ENCODE data around the gene DAPP1. TPM values are rescaled to one million over a fixed set of nuclear protein-coding genes. Genes with fewer than 3 reads are reported as not detected.

DAPP1 gene
- total and polyA plus RNA-seq, 10 of the 15 experiments (the other 5 are each of a cell fraction or from before 2014, with no cell fraction given): 46.5 to 147 (median 74.2) TPM

DNA sequence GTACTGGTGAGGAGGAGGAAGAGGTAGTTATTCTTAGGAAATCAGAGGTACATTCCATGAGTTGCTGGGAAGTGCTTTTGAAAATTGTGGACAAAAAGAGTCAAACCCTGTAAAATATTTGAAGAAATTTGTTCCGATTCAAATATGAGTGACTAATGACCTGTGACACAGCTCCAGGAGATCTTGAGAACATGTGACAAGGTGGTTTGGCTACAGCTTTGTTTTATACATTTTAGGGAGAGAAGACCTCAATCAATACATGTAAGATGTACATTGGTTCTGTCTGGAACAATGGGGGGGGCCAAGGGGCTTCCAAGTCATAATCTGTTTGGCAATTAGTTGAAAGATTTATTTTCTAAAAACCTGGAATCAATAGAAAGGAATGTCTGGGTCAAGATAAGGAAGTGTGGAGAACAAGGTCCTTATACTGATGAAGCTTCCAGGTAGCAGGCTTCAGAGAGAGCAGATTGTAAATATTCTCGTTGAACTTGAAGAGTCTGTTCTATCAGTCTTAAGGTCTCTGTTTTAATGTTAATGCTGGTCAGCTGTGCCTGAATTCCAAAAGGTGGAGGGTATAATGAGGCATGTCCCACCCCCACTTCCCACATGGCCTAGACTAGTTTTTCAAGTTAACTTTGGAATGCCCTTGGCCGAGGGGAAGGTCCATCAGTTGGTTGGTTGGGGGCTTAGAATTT is 15.5 kb upstream of the DAPP1 start:
- TF ChIP-seq JUNB (IDR thresholded peaks at IDR 0.05): no peak
- TF ChIP-seq, protein P1, sequence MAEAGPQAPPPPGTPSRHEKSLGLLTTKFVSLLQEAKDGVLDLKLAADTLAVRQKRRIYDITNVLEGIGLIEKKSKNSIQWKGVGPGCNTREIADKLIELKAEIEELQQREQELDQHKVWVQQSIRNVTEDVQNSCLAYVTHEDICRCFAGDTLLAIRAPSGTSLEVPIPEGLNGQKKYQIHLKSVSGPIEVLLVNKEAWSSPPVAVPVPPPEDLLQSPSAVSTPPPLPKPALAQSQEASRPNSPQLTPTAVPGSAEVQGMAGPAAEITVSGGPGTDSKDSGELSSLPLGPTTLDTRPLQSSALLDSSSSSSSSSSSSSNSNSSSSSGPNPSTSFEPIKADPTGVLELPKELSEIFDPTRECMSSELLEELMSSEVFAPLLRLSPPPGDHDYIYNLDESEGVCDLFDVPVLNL (IDR thresholded peaks at IDR 0.05; ENCODE audit: low read depth, low read length): no peak
- no peak for TF ChIP-seq ZBED1 (IDR thresholded peaks at IDR 0.05; ENCODE audit: borderline replicate concordance)
- TF ChIP-seq, protein P2, sequence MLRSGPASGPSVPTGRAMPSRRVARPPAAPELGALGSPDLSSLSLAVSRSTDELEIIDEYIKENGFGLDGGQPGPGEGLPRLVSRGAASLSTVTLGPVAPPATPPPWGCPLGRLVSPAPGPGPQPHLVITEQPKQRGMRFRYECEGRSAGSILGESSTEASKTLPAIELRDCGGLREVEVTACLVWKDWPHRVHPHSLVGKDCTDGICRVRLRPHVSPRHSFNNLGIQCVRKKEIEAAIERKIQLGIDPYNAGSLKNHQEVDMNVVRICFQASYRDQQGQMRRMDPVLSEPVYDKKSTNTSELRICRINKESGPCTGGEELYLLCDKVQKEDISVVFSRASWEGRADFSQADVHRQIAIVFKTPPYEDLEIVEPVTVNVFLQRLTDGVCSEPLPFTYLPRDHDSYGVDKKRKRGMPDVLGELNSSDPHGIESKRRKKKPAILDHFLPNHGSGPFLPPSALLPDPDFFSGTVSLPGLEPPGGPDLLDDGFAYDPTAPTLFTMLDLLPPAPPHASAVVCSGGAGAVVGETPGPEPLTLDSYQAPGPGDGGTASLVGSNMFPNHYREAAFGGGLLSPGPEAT (IDR thresholded peaks at IDR 0.05; ENCODE audit: low read depth): no peak
- no peak for TF ChIP-seq KLF5 (IDR thresholded peaks at IDR 0.05; ENCODE audit: partially characterized antibody)
- TF ChIP-seq, protein P3, sequence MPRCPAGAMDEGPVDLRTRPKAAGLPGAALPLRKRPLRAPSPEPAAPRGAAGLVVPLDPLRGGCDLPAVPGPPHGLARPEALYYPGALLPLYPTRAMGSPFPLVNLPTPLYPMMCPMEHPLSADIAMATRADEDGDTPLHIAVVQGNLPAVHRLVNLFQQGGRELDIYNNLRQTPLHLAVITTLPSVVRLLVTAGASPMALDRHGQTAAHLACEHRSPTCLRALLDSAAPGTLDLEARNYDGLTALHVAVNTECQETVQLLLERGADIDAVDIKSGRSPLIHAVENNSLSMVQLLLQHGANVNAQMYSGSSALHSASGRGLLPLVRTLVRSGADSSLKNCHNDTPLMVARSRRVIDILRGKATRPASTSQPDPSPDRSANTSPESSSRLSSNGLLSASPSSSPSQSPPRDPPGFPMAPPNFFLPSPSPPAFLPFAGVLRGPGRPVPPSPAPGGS (IDR thresholded peaks at IDR 0.05; ENCODE audit: borderline replicate concordance, insufficient read depth, low read depth, low read length, poor library complexity, severe bottlenecking): no peak
- no peak for TF ChIP-seq RFX5 (IDR thresholded peaks at IDR 0.05; ENCODE audit: low read depth, low read length)
- no peak for TF ChIP-seq ZNF384 (IDR thresholded peaks at IDR 0.05; ENCODE audit: borderline replicate concordance, low read depth, low read length)
- TF ChIP-seq NFIC (IDR thresholded peaks at IDR 0.05; ENCODE audit: low read depth, low read length): no peak
- no peaks in the 10 kb centered on the region for H3K79me2 ChIP-seq (ENCODE audit: control insufficient read depth, insufficient read depth, low read length)
- no peaks in the 10 kb centered on the region for H3K4me1 ChIP-seq (ENCODE audit: control insufficient read depth, insufficient read depth, low read length)
- ChIA-PET POLR2A (no interaction called here), SMC1A (ENCODE audit: uncharacterized antibody, unreplicated experiment) (interaction anchor here (0.6 to 0.7 kb wide), 2 partner anchors 21 to 160 kb away, joined by 3 to 4 read pairs; no protein-coding TSS in a partner anchor), RAD21 (ENCODE audit: unreplicated experiment) (no interaction called here), CTCF (interaction anchor here (1.0 kb wide), 1 partner anchor 84 kb away, joined by 4 read pairs; no protein-coding TSS in a partner anchor)
- intact Hi-C loops (cut with micrococcal nuclease; ENCODE audit: unreplicated experiment): no loop called here
- no peaks in the 10 kb centered on the region for H3K9me3 ChIP-seq (replicated peaks; ENCODE audit: control insufficient read depth, insufficient read depth, low read length)
- in situ Hi-C loops (cut with MboI): no loop called here
- FAIRE-seq (no peak), ATAC-seq (no peak), DNase-seq (ENCODE audit: low read depth, low spot score) (no peak)
- no peak overlapping the region for H3K4me3 ChIP-seq
- WGBS (ENCODE audit: insufficient coverage, insufficient replicate concordance, low lambda C conversion rate, missing lambda C conversion rate): 22% methylated on average over 3 of the region's 3 CpGs
- no peaks in the 10 kb centered on the region for H3K36me3 ChIP-seq (ENCODE audit: control insufficient read depth in 2 of 2, insufficient read depth in 2 of 2, low read length in 1 of 2)
- no peak overlapping the region for H3K4me2 ChIP-seq (ENCODE audit: control insufficient read depth, insufficient read depth)
- no peaks in the 10 kb centered on the region for H3K27me3 ChIP-seq (replicated peaks in 1 of 2; ENCODE audit: control insufficient read depth in 2 of 2, insufficient read depth in 2 of 2, low read length in 1 of 2)
- H3K27ac ChIP-seq (ENCODE audit: control insufficient read depth, insufficient read depth): no peak overlapping the region
- H4K20me1 ChIP-seq (ENCODE audit: control insufficient read depth, insufficient read depth): no peaks in the 10 kb centered on the region
- no peak overlapping the region for H2AFZ ChIP-seq (ENCODE audit: control insufficient read depth, low read depth, low read length)
- no TSS peak for BruUV-seq (replicated peaks)
- H3K9ac ChIP-seq (ENCODE audit: control insufficient read depth, insufficient read depth, low read length): no peak overlapping the region
